K562 (cell line): ENCODE data around the gene PPL.

Experiments
- CEBPB ChIP-seq: fragments of 450-650 bp; IDR thresholded peaks from 2 replicates; pipeline ENCODE4 v1.6.1; 2016; ENCODE audit warnings: missing genetic modification characterization, missing compliant biosample characterization
- FOS ChIP-seq: IDR thresholded peaks from 3 replicates; pipeline ENCODE4 v1.6.1; 2011; ENCODE audit not compliant: insufficient read length; ENCODE audit errors: extremely low read depth
- GABPA ChIP-seq: fragments of 200-800 bp; sonication (Bioruptor generic); conservative IDR thresholded peaks from 2 replicates; pipeline ENCODE4 v1.6.1; 2016; ENCODE audit warnings: low read depth, missing genetic modification characterization, missing compliant biosample characterization
- MTA2 ChIP-seq: fragments of 450-650 bp; IDR thresholded peaks from 2 replicates; pipeline ENCODE4 v1.6.1; 2016; ENCODE audit warnings: low read depth
- NONO ChIP-seq, 2 experiments: fragments of 200-400 bp in 1 of 2; fragments of 450-650 bp in 1 of 2; formaldehyde crosslinking in 1 of 2; IDR thresholded peaks; 2 replicates each; pipeline ENCODE4 v1.6.1; 2017; ENCODE audit warnings: low read depth in 2 of 2, mild to moderate bottlenecking in 2 of 2, moderate library complexity in 2 of 2, low read length in 1 of 2
- PKNOX1 ChIP-seq: fragments of 450-650 bp; IDR thresholded peaks from 2 replicates; pipeline ENCODE4 v1.6.1; 2016
- SPI1 ChIP-seq: IDR thresholded peaks from 2 replicates; pipeline ENCODE4 v1.6.1; 2011; ENCODE audit warnings: low read depth, low read length, control low read depth, borderline replicate concordance
- ZNF165 ChIP-seq: fragments of 250-450 bp; sonication (Bioruptor Pico); IDR thresholded peaks from 2 replicates; pipeline ENCODE4 v1.4.0; 2020; ENCODE audit warnings: borderline replicate concordance
- TF ChIP-seq, protein P1 (sequence below), 3 experiments: IDR thresholded peaks in 2 of 3; conservative IDR thresholded peaks in 1 of 3; 2 replicates each; pipeline ENCODE4 v1.5.1; 2011 to 2012; ENCODE audit warnings: low read length in 3 of 3, mild to moderate bottlenecking in 3 of 3, control low read depth in 2 of 3, improper control_type of control experiment in 1 of 3, inconsistent platforms in 1 of 3, low read depth in 1 of 3, mixed read lengths in 1 of 3, moderate library complexity in 1 of 3; ENCODE audit not compliant: insufficient read depth in 2 of 3

DNA sequence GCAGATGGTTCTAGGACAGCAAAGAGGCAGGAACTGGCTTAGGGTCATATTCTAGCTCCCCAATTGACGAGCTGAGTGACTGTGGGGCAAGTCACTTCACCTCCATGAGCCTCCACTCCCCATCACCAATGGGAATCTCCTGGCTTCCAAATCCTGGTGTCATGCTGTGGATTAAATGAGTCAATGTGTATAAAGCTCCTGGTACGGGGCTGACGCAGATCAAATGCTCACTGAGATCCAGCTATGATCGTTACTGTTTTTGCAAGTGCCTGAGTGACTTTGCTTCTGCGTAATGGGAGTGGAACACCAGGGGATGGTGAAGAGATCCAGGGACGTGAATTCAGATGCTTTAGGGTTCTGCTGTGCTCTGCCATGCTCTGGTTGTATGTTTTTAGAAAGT lies 23.6 kb upstream of the PPL start:
- TF ChIP-seq ZNF165 (CRISPR knock-in tag) (no peak), CEBPB (no peak), MTA2 (no peak), GABPA (tag) (no peak), PKNOX1 (no peak), NONO (IDR thresholded peaks at IDR 0.05; ENCODE audit: low read depth in 2 of 2, low read length in 1 of 2) (no peak), SPI1 (no peak), FOS (no peak)
- TF ChIP-seq, protein P1, sequence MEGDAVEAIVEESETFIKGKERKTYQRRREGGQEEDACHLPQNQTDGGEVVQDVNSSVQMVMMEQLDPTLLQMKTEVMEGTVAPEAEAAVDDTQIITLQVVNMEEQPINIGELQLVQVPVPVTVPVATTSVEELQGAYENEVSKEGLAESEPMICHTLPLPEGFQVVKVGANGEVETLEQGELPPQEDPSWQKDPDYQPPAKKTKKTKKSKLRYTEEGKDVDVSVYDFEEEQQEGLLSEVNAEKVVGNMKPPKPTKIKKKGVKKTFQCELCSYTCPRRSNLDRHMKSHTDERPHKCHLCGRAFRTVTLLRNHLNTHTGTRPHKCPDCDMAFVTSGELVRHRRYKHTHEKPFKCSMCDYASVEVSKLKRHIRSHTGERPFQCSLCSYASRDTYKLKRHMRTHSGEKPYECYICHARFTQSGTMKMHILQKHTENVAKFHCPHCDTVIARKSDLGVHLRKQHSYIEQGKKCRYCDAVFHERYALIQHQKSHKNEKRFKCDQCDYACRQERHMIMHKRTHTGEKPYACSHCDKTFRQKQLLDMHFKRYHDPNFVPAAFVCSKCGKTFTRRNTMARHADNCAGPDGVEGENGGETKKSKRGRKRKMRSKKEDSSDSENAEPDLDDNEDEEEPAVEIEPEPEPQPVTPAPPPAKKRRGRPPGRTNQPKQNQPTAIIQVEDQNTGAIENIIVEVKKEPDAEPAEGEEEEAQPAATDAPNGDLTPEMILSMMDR (IDR thresholded peaks at IDR 0.05 in 2 of 3, conservative IDR thresholded peaks at IDR 0.05 in 1 of 3; ENCODE audit: insufficient read depth in 2 of 3, low read depth in 1 of 3, low read length in 3 of 3) = no peak
